ENCODE results near the gene TRIO. TPM values are rescaled to one million over a fixed set of nuclear protein-coding genes. Genes with fewer than 3 reads are reported as not detected.

TRIO gene
- polyA plus RNA-seq, 3 donors, result 104 to 124 (median 116) TPM

GRCh38 chr5:14176888-14177287, 33.7 kb downstream of the TRIO start:
- no peak for DNase-seq (ENCODE audit: extremely low read depth in 1 of 11, low read depth in 9 of 11, low spot score in 4 of 11)

GRCh38 chr5:14177634-14178033, 34.5 kb downstream of the TRIO start:
- no peak for DNase-seq (ENCODE audit: extremely low read depth in 1 of 11, low read depth in 9 of 11, low spot score in 4 of 11)

GRCh38 chr5:14178091-14178490, 34.9 kb downstream of the TRIO start:
- no peak for DNase-seq (ENCODE audit: extremely low read depth in 1 of 11, low read depth in 9 of 11, low spot score in 4 of 11)

- no peak for DNase-seq (ENCODE audit: extremely low read depth in 1 of 11, low read depth in 9 of 11, low spot score in 4 of 11)
Observed at GRCh38 chr5:14178671-14179211, 35.6 kb downstream of the TRIO start.

- no peak for DNase-seq (ENCODE audit: extremely low read depth in 1 of 11, low read depth in 9 of 11, low spot score in 4 of 11)
Observed at GRCh38 chr5:14179446-14179845, 36.3 kb downstream of the TRIO start.

GRCh38 chr5:14180437-14180836, 37.3 kb downstream of the TRIO start:
- DNase-seq (ENCODE audit: extremely low read depth in 1 of 11, low read depth in 9 of 11, low spot score in 4 of 11), result no peak

GRCh38 chr5:14181299-14181968, 38.3 kb downstream of the TRIO start:
- no peak for DNase-seq (ENCODE audit: extremely low read depth in 1 of 11, low read depth in 9 of 11, low spot score in 4 of 11)

- no peak for DNase-seq (ENCODE audit: extremely low read depth in 1 of 11, low read depth in 9 of 11, low spot score in 4 of 11)
Observed at GRCh38 chr5:14182761-14183160, 39.6 kb downstream of the TRIO start.

GRCh38 chr5:14183187-14183939, 40.2 kb downstream of the TRIO start:
- DNase-seq (ENCODE audit: extremely low read depth in 1 of 11, low read depth in 9 of 11, low spot score in 4 of 11), result no peak

- DNase-seq (ENCODE audit: extremely low read depth in 1 of 11, low read depth in 9 of 11, low spot score in 4 of 11), result no peak
Observed at GRCh38 chr5:14184082-14184481, 40.9 kb downstream of the TRIO start.

- no peak for DNase-seq (ENCODE audit: extremely low read depth in 1 of 11, low read depth in 9 of 11, low spot score in 4 of 11)
Observed at GRCh38 chr5:14184725-14185124, 41.6 kb downstream of the TRIO start.

- DNase-seq (ENCODE audit: extremely low read depth in 1 of 11, low read depth in 9 of 11, low spot score in 4 of 11), result no peak
Observed at GRCh38 chr5:14185326-14186058, 42.4 kb downstream of the TRIO start.

GRCh38 chr5:14186059-14186830, 43.1 kb downstream of the TRIO start:
- no peak for DNase-seq (ENCODE audit: extremely low read depth in 1 of 11, low read depth in 9 of 11, low spot score in 4 of 11)

GRCh38 chr5:14187157-14187556, 44.0 kb downstream of the TRIO start:
- DNase-seq (ENCODE audit: extremely low read depth in 1 of 11, low read depth in 9 of 11, low spot score in 4 of 11), result no peak

- no peak for DNase-seq (ENCODE audit: extremely low read depth in 1 of 11, low read depth in 9 of 11, low spot score in 4 of 11)
Observed at GRCh38 chr5:14187660-14188059, 44.5 kb downstream of the TRIO start.

GRCh38 chr5:14188778-14189177, 45.6 kb downstream of the TRIO start:
- no peak for DNase-seq (ENCODE audit: extremely low read depth in 1 of 11, low read depth in 9 of 11, low spot score in 4 of 11)

GRCh38 chr5:14189680-14190079, 46.5 kb downstream of the TRIO start:
- no peak for DNase-seq (ENCODE audit: extremely low read depth in 1 of 11, low read depth in 9 of 11, low spot score in 4 of 11)

- no peak for DNase-seq (ENCODE audit: extremely low read depth in 1 of 11, low read depth in 9 of 11, low spot score in 4 of 11)
Observed at GRCh38 chr5:14190194-14191164, 47.3 kb downstream of the TRIO start.
